Measurements from ENCODE around the gene GBP3. TPM values are rescaled to one million over a fixed set of nuclear protein-coding genes. Genes with fewer than 3 reads are reported as not detected.
"Not testable (repeated sequence)": the region's sequence is repeated elsewhere in the genome, so short reads cannot be mapped to it uniquely, and the experiment has no call there.

Gene GBP3
- total RNA-seq, 1 experiment from 2014 or later: 0.48 TPM

DNA sequence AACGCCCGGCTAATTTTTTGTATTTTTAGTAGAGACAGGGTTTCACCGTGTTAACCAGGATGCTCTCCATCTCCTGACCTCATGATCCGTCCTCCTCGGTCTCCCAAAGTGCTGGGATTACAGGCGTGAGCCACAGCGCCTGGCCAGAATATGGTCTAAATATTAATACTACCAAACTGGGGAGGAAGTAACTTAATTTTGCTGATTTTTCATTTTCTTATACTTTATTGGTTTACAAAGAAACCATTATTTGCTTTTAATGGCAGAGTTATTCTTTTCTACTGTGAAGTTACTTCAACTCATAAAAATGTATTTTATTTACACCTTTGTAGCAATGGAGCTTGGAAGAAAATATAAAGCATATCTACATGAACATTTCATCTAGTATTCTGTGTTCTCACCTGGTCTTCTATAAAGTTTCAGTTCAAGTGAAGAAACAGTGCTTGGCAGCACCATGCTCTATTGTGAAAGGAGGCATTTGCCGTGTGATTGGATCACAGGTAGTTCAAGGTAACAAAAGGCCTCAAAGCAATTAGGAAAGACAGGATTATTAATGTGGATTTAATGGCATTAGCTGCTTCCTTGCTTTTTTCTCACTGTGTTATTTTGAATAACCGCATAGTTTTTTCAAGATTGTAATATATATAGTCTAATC, 28.8 kb upstream of the GBP3 start:
- intact Hi-C loops (cut with micrococcal nuclease; ENCODE audit: unreplicated experiment): no loop called here
- Mint-ChIP-seq H3K27me3 (ENCODE audit: insufficient read depth, unreplicated experiment) (no peaks in the 10 kb centered on the region), H3K36me3 (ENCODE audit: insufficient read depth, unreplicated experiment) (no peaks in the 10 kb centered on the region), H3K4me3 (ENCODE audit: unreplicated experiment) (no peak overlapping the region), H3K9me3 (ENCODE audit: unreplicated experiment) (no peaks in the 10 kb centered on the region), H3K27ac (ENCODE audit: unreplicated experiment) (no peak overlapping the region), H3K4me1 (ENCODE audit: low read depth, unreplicated experiment) (no peaks in the 10 kb centered on the region)
- Histone ChIP-seq H3K9me3 (no peaks in the 10 kb centered on the region), H3K4me3 (ENCODE audit: low read depth, low read length) (no peak overlapping the region), H3K36me3 (ENCODE audit: control insufficient read depth, insufficient read depth, low read length) (no peaks in the 10 kb centered on the region), H3K4me1 (no peaks in the 10 kb centered on the region), H3K27me3 (replicated peaks; ENCODE audit: control insufficient read depth, insufficient read depth, low read length) (no peaks in the 10 kb centered on the region)
- no peak for DNase-seq
- TF ChIP-seq, protein P1, sequence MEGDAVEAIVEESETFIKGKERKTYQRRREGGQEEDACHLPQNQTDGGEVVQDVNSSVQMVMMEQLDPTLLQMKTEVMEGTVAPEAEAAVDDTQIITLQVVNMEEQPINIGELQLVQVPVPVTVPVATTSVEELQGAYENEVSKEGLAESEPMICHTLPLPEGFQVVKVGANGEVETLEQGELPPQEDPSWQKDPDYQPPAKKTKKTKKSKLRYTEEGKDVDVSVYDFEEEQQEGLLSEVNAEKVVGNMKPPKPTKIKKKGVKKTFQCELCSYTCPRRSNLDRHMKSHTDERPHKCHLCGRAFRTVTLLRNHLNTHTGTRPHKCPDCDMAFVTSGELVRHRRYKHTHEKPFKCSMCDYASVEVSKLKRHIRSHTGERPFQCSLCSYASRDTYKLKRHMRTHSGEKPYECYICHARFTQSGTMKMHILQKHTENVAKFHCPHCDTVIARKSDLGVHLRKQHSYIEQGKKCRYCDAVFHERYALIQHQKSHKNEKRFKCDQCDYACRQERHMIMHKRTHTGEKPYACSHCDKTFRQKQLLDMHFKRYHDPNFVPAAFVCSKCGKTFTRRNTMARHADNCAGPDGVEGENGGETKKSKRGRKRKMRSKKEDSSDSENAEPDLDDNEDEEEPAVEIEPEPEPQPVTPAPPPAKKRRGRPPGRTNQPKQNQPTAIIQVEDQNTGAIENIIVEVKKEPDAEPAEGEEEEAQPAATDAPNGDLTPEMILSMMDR (IDR thresholded peaks at IDR 0.05; ENCODE audit: insufficient read depth in 1 of 2, low read depth in 1 of 2, low read length in 1 of 2, severe bottlenecking in 1 of 2, unreplicated experiment in 1 of 2): no peak
- no TSS peak for BruUV-seq (replicated peaks)
- CTCF ChIA-PET: no interaction called here
- POLR2A ChIA-PET: no interaction called here

DNA sequence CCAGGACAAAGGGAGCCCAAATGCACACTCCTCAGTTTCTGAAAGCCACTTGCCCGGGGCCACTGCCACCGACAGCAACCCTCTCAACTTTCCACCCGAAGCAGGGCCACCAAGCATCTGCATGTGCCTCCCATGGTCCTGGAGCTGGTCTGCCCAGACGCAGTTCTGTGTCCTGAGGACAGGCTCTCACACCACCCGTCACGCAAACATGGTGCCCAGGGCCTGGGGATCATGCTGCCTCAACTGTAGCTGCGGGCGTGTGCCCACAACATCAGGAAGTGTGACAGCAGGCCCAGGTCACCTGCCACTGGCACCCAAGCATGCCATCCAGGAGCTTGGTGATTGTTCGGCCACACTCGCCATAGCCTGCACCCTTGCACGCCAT, 28.0 kb upstream of the GBP3 start:
- TF ChIP-seq, protein P1 (IDR thresholded peaks at IDR 0.05; ENCODE audit: insufficient read depth in 1 of 2, low read depth in 1 of 2, low read length in 1 of 2, severe bottlenecking in 1 of 2, unreplicated experiment in 1 of 2): no peak
- no peak for DNase-seq
- Histone ChIP-seq H3K4me3 (ENCODE audit: low read depth, low read length) (no peak overlapping the region), H3K36me3 (ENCODE audit: control insufficient read depth, insufficient read depth, low read length) (no peaks in the 10 kb centered on the region), H3K4me1 (peaks cover 6% of the 10 kb centered on the region; the same call in 1 of the 2 replicates), H3K27me3 (replicated peaks; ENCODE audit: control insufficient read depth, insufficient read depth, low read length) (no peaks in the 10 kb centered on the region), H3K9me3 (no peaks in the 10 kb centered on the region)
- no peaks in the 10 kb centered on the region for H3K36me3 Mint-ChIP-seq (ENCODE audit: insufficient read depth, unreplicated experiment)
- H3K4me3 Mint-ChIP-seq (ENCODE audit: unreplicated experiment): no peak overlapping the region
- BruUV-seq (replicated peaks): no TSS peak
- ChIA-PET CTCF (no interaction called here), POLR2A (no interaction called here)
- H3K9me3 Mint-ChIP-seq (ENCODE audit: unreplicated experiment): no peaks in the 10 kb centered on the region
- H3K27me3 Mint-ChIP-seq (ENCODE audit: insufficient read depth, unreplicated experiment): no peaks in the 10 kb centered on the region
- intact Hi-C loops (cut with micrococcal nuclease; ENCODE audit: unreplicated experiment): no loop called here
- no peaks in the 10 kb centered on the region for H3K4me1 Mint-ChIP-seq (ENCODE audit: low read depth, unreplicated experiment)
- H3K27ac Mint-ChIP-seq (ENCODE audit: unreplicated experiment): no peak overlapping the region

GRCh38 chr1:89049901-89050648, 27.4 kb upstream of the GBP3 start:
- intact Hi-C loops (cut with micrococcal nuclease; ENCODE audit: unreplicated experiment); CTCF ChIA-PET; H3K4me1 ChIP-seq; DNase-seq; H3K36me3 Mint-ChIP-seq (ENCODE audit: insufficient read depth, unreplicated experiment); H3K9me3 Mint-ChIP-seq (ENCODE audit: unreplicated experiment); H3K9me3 ChIP-seq; H3K4me1 Mint-ChIP-seq (ENCODE audit: low read depth, unreplicated experiment); H3K4me3 Mint-ChIP-seq (ENCODE audit: unreplicated experiment); H3K27ac Mint-ChIP-seq (ENCODE audit: unreplicated experiment); H3K36me3 ChIP-seq (ENCODE audit: control insufficient read depth, insufficient read depth, low read length); H3K27me3 ChIP-seq (replicated peaks; ENCODE audit: control insufficient read depth, insufficient read depth, low read length); H3K27me3 Mint-ChIP-seq (ENCODE audit: insufficient read depth, unreplicated experiment); H3K4me3 ChIP-seq (ENCODE audit: low read depth, low read length); BruUV-seq (replicated peaks): not testable (repeated sequence)
- POLR2A ChIA-PET: interaction anchor here (0.6 kb wide), 1 partner anchor 497 kb away, joined by 5 read pairs; no protein-coding TSS in a partner anchor

DNA sequence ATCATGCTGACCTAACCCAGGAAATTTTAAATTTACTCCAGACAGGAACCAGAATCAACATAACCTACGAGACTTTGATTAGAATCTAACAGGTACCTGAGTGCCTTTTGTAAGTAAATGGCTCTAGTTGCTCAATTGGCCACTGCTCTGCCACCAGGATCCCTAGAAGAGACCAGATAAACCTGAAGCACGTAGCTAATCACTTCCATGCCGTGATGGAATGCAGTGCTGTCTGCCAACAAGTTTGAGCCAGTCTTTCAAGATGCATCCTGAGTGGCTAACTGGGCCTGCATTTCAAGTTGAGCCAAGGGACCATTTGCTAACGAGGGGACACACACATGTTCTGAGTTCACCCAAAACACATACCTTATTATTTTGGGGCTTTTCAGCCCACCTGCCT, 26.5 kb upstream of the GBP3 start:
- CTCF ChIA-PET; H3K36me3 ChIP-seq (ENCODE audit: control insufficient read depth, insufficient read depth, low read length); H3K27ac Mint-ChIP-seq (ENCODE audit: unreplicated experiment); H3K4me1 Mint-ChIP-seq (ENCODE audit: low read depth, unreplicated experiment); H3K4me1 ChIP-seq; H3K36me3 Mint-ChIP-seq (ENCODE audit: insufficient read depth, unreplicated experiment); H3K27me3 Mint-ChIP-seq (ENCODE audit: insufficient read depth, unreplicated experiment); H3K4me3 ChIP-seq (ENCODE audit: low read depth, low read length); H3K27me3 ChIP-seq (replicated peaks; ENCODE audit: control insufficient read depth, insufficient read depth, low read length); H3K9me3 ChIP-seq; DNase-seq; H3K4me3 Mint-ChIP-seq (ENCODE audit: unreplicated experiment); intact Hi-C loops (cut with micrococcal nuclease; ENCODE audit: unreplicated experiment); BruUV-seq (replicated peaks); H3K9me3 Mint-ChIP-seq (ENCODE audit: unreplicated experiment): not testable (repeated sequence)
- POLR2A ChIA-PET: interaction anchor here (0.6 kb wide), 1 partner anchor 498 kb away, joined by 5 read pairs; no protein-coding TSS in a partner anchor
